Measurements from ENCODE around the gene CD300H. TPM values are rescaled to one million over a fixed set of nuclear protein-coding genes. Genes with fewer than 3 reads are reported as not detected.
"Not testable (repeated sequence)": the region's sequence is repeated elsewhere in the genome, so short reads cannot be mapped to it uniquely, and the experiment has no call there.

The CD300H gene
- total RNA-seq, 1 experiment from 2014 or later = not detected

- DNase-seq (ENCODE audit: low spot score) = no peak
These were observed 25.0 kb upstream of the CD300H start, which contains the start of gene CD300LD for GRCh38 chr17:74592087-74592990. Gene CD300LD (minus strand): TSS chr17:74592283. CDS start chr17:74592202, 81 bp downstream.

GRCh38 chr17:74591503-74591902 lies 24.2 kb upstream of the CD300H start:
- in situ Hi-C loops (cut with HindIII; ENCODE audit: low sequenced_read_pairs) = no loop called here
- no peak for DNase-seq (ENCODE audit: low spot score)

More at GRCh38 chr17:74592087-74592990, 25.0 kb upstream of the CD300H start, which contains the start of gene CD300LD:
- in situ Hi-C loops (cut with HindIII; ENCODE audit: low sequenced_read_pairs) = no loop called here

GRCh38 chr17:74585711-74586110 lies 18.4 kb upstream of the CD300H start:
- in situ Hi-C loops (cut with HindIII; ENCODE audit: low sequenced_read_pairs) = no loop called here
- no peak for DNase-seq (ENCODE audit: low spot score)

- DNase-seq (ENCODE audit: low spot score) = no peak
These were observed 17.2 kb upstream of the CD300H start for GRCh38 chr17:74584292-74585060.

GRCh38 chr17:74582633-74583032 lies 15.3 kb upstream of the CD300H start:
- in situ Hi-C loops (cut with HindIII; ENCODE audit: low sequenced_read_pairs) = no loop called here
- no peak for DNase-seq (ENCODE audit: low spot score)

More at GRCh38 chr17:74584292-74585060, 17.2 kb upstream of the CD300H start:
- in situ Hi-C loops (cut with HindIII; ENCODE audit: low sequenced_read_pairs) = no loop called here

- DNase-seq (ENCODE audit: low spot score) = no peak
- in situ Hi-C loops (cut with HindIII; ENCODE audit: low sequenced_read_pairs) = no loop called here
These were observed 12.6 kb upstream of the CD300H start for GRCh38 chr17:74579900-74580299.

GRCh38 chr17:74578979-74579378 lies 11.7 kb upstream of the CD300H start:
- in situ Hi-C loops (cut with HindIII; ENCODE audit: low sequenced_read_pairs) = no loop called here

GRCh38 chr17:74574489-74575142 lies 7.3 kb upstream of the CD300H start:
- no peak for DNase-seq (ENCODE audit: low spot score)
- in situ Hi-C loops (cut with HindIII; ENCODE audit: low sequenced_read_pairs) = no loop called here

More at GRCh38 chr17:74578979-74579378, 11.7 kb upstream of the CD300H start:
- no peak for DNase-seq (ENCODE audit: low spot score)

GRCh38 chr17:74573635-74574034 lies 6.3 kb upstream of the CD300H start:
- DNase-seq (ENCODE audit: low spot score); in situ Hi-C loops (cut with HindIII; ENCODE audit: low sequenced_read_pairs): not testable (repeated sequence)

GRCh38 chr17:74573169-74573568 lies 5.9 kb upstream of the CD300H start:
- in situ Hi-C loops (cut with HindIII; ENCODE audit: low sequenced_read_pairs) = no loop called here
- DNase-seq (ENCODE audit: low spot score) = no peak

- in situ Hi-C loops (cut with HindIII; ENCODE audit: low sequenced_read_pairs) = no loop called here
- DNase-seq (ENCODE audit: low spot score) = no peak
These were observed 4.4 kb upstream of the CD300H start for GRCh38 chr17:74571621-74572270.

GRCh38 chr17:74569020-74570003 lies 2.0 kb upstream of the CD300H start:
- peak; percentile 53 for DNase-seq (ENCODE audit: low spot score)
- in situ Hi-C loops (cut with HindIII; ENCODE audit: low sequenced_read_pairs) = no loop called here

- in situ Hi-C loops (cut with HindIII; ENCODE audit: low sequenced_read_pairs) = no loop called here
- no peak for DNase-seq (ENCODE audit: low spot score)
These were observed 981 bp upstream of the CD300H start for GRCh38 chr17:74568106-74568873.

- in situ Hi-C loops (cut with HindIII; ENCODE audit: low sequenced_read_pairs) = no loop called here
- peak; percentile 73 for DNase-seq (ENCODE audit: low spot score)
These were observed 1.1 kb downstream of the CD300H start for GRCh38 chr17:74566132-74566753.

- no peak for DNase-seq (ENCODE audit: low spot score)
- in situ Hi-C loops (cut with HindIII; ENCODE audit: low sequenced_read_pairs) = no loop called here
These were observed 2.2 kb downstream of the CD300H start for GRCh38 chr17:74565126-74565525.

- DNase-seq (ENCODE audit: low spot score) = no peak
- in situ Hi-C loops (cut with HindIII; ENCODE audit: low sequenced_read_pairs) = no loop called here
These were observed 4.0 kb downstream of the CD300H start for GRCh38 chr17:74563358-74563757.

- in situ Hi-C loops (cut with HindIII; ENCODE audit: low sequenced_read_pairs) = no loop called here
These were observed 5.7 kb downstream of the CD300H start for GRCh38 chr17:74561586-74561985.

More at GRCh38 chr17:74561586-74561985, 5.7 kb downstream of the CD300H start:
- no peak for DNase-seq (ENCODE audit: low spot score)

Measured in G401 (cell line).